GM23338 (cell line): ENCODE results near the gene ERC2.

Experiments used
- CTCF ChIP-seq, 2 experiments: fragments of 200-600 bp in 1 of 2; sonication (generic) in 1 of 2; conservative IDR thresholded peaks; 2 replicates each; pipeline versions ENCODE4 v1.5.1 to v1.6.1; 2016 to 2017; ENCODE audit warnings: antibody characterized with exemption in 2 of 2, low read depth in 2 of 2, mild to moderate bottlenecking in 2 of 2, moderate library complexity in 1 of 2
- EZH2 ChIP-seq: fragments of 200-600 bp; sonication (generic); IDR thresholded peaks from one replicate; pipeline ENCODE4 v1.8.0; 2017; ENCODE audit warnings: antibody characterized with exemption, mild to moderate bottlenecking, low read depth; ENCODE audit not compliant: unreplicated experiment
- NANOG ChIP-seq: IDR thresholded peaks from 2 replicates; pipeline ENCODE4 v1.6.1; 2016; ENCODE audit warnings: antibody characterized with exemption, borderline replicate concordance
- POLR2AphosphoS5 ChIP-seq: IDR thresholded peaks from 2 replicates; pipeline ENCODE4 v1.6.1; 2016; ENCODE audit warnings: antibody characterized with exemption, low read depth

GRCh38 chr3:55534876-55535275, 933.4 kb downstream of the ERC2 start:
- TF ChIP-seq CTCF (conservative IDR thresholded peaks at IDR 0.05; ENCODE audit: low read depth in 2 of 2): no peak
- no peak for TF ChIP-seq EZH2
- TF ChIP-seq POLR2AphosphoS5: no peak
- no peak for TF ChIP-seq NANOG
